ENCODE measurements around the gene RETREG2.

Gene RETREG2, protein sequence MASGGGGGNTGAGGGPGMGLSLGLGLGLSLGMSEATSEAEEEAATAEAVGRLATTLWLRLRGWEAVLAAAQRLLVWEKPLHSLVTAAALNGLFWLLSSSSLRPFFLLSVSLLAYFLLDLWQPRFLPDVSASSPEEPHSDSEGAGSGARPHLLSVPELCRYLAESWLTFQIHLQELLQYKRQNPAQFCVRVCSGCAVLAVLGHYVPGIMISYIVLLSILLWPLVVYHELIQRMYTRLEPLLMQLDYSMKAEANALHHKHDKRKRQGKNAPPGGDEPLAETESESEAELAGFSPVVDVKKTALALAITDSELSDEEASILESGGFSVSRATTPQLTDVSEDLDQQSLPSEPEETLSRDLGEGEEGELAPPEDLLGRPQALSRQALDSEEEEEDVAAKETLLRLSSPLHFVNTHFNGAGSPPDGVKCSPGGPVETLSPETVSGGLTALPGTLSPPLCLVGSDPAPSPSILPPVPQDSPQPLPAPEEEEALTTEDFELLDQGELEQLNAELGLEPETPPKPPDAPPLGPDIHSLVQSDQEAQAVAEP

DNA sequence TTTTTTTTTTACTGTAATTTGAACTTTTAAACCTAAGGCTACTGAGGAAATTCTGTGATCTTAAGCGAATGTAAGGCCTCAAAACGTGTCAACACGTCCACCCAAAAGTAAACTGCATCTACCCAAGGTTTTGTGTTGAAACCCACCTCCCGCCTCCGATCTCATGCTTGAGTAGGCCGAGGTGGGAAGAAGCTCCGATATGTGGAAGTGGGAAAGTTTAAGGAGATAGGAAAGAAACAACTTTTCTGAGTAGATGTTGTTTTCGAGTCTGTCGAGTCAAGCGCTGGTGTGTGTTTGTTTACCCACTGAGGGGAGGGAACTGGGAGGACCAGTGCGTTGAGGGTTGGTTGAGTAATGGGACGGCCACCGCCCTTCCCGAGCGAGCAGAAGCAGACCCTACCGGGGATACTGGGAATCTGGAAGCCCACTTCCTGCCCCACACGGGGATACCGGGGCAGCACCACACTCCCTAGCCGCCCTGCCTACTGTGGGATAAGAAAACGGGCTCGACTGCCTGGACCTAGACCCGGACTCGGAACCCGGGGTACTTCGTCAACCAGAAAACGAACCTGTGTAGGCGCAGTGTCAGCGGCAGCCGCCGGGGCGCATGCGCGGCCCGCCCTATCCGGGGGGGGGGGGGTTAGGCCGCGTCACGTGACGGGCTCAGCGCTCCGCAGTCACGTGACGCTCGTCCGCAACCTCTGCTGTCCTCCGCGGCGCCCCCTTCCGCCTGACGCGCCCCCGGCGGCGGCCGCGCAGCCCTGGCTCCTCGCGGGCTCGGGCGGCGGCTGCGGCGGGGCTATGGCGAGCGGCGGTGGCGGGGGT, at the start of gene RETREG2:
RETREG2 (plus strand) TSS at position 724 of the 825 bp plus-strand sequence; CDS start at position 802, 78 bp downstream.
- DNase-seq (ENCODE audit: low read depth) = peak; percentile 41

DNA sequence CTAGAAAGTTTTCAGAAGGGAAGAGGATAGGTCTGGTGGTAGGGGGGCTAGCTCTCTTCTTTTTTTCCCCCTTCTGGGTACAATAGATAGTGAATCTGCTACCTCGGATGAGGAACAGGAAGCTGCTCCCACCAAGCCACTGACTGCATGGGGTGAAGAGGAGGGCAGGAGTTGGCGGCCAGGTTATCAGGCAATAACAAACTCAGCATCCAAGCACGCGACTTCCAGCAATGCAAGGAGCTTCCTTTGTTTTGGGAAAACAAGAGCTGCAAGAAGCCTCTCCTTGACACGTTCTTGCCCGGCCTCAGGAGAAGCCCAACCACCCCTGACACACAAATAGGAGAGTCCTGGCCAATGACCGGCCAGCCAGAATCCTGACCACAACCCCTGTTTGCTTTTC, 49.7 kb upstream of the RETREG2 start:
- no peak for DNase-seq (ENCODE audit: low read depth)

DNA sequence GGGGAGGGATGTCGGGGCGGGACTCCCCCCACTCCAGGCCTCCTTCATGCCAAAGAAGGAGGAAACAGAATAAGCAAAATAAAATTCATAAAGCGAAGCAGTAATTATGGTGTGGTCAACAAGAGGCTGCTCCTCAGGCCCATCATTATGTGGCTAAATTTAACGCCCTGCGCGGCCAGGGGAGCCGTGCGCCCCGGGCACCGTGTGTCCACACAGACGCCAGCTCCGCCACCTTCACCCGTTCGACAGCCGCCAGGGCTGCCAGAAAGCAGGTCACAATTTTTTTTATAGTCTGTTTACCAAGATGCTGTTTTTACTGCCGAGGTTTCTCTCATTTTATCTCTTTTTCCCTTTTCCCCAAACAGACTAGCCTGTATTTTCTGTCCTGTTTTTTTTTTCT, 48.5 kb upstream of the RETREG2 start:
- DNase-seq (ENCODE audit: low read depth) = no peak

DNA sequence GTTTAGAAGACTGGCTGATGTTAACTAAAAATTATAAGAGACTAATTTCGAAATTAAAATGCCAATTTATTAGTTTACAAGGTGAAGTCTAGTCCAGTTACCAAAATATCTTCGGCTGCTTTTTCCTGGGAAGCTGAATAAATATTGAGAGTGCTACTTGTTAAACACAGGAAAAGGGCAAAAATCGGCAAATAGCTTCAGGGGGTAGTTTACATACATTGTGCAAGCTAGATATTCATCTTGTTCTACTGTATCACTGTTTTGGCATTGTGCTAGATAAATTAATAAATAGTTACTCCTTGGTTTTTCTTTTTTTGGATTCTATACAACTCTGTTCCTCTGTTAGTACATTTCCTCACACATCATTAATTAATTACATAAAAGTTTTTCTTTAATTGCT, 46.7 kb upstream of the RETREG2 start:
- DNase-seq (ENCODE audit: low read depth) = no peak

DNA sequence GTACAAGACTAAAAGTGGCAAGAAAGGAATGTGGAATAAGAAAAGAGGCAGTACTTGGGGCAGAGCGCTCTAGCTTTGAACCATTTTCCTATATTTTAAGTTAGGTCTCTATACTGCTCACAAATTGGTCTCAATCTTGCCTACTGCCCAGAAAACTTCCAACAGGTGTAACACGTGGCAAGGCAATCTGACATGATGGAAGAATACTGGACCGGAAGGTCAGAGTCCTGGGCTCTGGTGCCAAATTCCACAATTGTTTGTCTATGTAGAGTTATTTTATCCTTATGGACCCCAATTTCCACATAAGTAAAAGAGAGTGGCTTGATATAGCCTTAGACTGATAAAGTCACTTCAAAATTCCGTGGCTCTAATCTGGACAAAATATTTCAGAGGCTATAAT, 46.3 kb upstream of the RETREG2 start:
- no peak for DNase-seq (ENCODE audit: low read depth)

DNA sequence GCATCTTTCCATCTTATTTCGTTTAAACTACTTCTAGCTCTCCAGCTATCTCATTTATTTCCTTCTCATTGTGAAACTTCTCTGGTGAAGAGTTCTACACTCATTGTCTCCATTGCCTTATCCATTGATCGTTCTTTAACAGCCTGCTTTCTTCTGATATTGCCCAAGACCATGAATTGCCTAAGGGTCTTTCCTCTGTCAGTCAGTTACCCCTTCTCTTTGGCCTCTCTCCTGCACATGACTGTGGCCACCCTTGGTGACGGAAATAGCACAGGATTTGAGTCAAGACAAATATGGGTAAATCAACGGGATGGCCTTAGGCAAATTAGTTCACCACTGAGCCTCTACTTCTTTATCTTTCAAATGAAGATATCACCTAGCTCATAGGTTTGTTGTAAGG, 44.1 kb upstream of the RETREG2 start:
- DNase-seq (ENCODE audit: low read depth) = no peak

DNA sequence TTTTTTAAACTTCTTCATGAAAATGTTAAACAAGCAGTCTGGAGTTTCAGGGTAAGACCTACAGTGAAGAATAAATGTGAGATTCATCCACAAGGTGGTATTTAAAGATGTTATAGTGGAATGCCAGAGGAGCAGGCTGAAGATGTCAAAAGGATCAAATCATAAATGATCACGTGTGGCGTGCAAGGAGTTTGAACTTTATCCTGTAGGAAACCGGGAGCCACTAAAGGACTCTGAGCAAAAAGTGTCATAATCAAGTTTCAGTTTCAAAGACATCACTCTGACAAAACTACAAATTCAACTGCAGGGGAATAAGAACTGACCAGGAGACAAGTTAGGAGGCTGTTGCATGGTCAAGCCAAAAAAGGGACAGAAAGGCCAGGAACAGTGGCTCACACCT, 37.4 kb upstream of the RETREG2 start:
- no peak for DNase-seq (ENCODE audit: low read depth)

DNA sequence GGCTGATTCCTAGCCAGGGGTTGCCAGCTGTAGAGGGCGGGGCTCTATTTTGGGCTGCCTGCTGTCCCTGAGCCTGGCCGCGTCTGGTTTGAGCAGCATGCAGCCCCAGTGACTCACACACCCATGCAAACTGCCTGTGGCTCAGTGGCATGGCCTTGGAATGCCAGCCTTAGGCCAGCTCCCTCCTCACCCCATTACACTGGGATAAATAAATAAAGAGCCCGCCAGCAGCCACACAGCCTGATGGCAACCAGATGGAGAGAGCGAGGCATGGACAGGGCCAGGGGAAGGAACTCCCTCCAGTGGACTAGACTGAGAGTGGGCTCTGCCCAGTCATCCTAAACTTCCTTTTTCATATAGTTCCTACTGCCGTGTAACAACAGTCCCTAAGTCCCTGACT, 35.7 kb upstream of the RETREG2 start:
- no peak for DNase-seq (ENCODE audit: low read depth)

DNA sequence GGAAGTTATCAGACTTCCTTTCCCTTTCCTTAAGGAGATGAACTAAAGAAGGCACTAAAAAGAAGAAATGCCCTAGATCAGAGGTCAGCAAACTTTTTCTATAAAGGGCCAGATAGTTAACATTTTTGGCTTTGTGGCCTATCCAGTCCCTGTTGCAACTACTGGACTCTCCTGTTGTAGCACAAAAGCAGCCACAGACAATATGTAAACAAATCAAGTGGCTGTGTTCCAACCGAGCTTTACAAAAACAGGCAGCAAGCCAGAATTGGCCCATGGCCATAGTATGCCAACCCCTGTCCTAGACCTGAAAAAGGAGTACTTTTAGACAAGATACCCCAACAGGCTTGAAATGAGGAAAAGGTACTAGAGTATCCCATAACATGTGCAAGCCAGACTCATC, 28.4 kb upstream of the RETREG2 start:
- no peak for DNase-seq (ENCODE audit: low read depth)

DNA sequence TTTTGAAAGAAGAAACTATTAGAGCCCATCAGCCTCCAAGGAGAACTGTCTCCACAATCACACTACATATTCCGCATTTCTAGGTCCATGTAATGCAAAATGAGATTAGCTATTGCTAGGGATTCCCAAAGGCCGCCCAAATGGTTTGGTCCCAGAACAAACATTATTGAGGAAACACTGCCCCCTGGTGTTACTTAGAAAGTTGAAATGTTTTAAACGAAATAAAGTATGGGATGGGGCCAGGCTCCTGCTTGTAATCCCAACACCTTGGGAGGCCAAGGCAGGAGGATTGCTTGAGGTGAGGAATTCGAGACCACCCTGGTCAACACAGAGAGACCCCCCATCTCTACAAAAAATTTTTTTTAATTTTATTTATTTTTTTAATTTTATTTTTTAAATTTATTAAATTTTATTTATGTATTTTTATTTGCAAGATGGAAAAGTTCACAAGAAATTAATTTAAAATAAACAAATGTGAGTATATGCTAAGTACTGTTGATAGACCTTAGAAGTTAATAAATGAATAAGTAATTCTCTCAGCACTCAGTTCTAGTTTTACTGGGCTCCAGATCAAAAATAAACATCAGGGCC, 22.9 kb upstream of the RETREG2 start:
- DNase-seq (ENCODE audit: low read depth) = no peak

DNA sequence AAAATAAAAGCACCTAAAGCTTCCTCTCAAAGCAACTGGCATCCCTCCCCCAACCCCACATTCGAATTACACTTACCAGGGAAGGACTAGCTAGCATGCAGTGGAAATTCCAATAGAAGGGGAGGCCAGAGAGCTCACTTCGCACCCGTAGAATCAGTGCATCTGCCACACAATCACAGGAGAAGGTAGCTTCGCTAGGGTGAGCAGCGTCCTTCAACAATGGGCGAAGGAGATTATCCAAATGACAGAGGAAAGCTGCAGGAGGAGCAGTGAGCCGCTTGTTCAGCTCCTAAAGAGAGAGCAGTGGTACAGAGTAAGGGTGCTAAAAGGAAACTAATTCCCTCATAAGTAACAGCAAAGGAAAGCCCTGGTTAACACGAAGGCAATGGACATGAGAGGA, 20.7 kb upstream of the RETREG2 start:
- DNase-seq (ENCODE audit: low read depth) = no peak

DNA sequence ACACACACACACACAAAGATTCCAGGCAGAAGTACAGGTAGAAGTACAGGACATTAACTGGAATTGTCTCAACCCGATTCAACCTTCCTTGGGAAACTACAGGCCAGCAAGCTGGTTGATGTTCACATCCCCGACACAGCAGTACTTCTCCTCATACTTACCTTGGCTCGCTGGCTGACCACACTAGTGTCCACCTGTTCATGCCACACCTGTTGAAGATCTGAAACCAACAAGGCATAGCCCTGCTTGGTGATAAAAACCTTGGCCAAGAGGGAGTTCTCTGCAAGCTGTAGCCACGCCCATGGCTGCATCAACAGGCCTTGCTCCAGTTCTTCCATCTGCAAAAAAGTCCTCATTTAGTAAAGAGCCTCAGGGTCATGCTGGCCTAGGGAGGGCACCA, 20.1 kb upstream of the RETREG2 start:
- DNase-seq (ENCODE audit: low read depth) = no peak

DNA sequence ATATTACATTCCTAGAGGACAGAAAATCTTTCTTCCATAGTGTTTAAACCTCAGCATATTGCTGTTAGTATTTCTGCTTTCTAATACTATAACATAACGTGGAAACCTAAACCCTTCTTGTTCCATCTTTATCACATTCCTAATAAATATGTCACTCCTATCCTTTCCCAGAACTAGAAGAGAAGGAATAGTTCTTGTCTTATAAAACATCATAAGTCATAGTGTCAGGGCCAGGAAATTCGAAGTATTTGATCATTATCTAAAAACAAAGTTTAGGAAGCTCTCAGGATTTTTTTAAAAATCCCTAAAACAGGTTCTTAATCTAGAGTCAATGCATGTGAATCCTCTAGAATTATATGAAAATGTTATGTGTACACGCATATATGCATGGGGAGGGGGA, 19.5 kb upstream of the RETREG2 start:
- DNase-seq (ENCODE audit: low read depth) = no peak

DNA sequence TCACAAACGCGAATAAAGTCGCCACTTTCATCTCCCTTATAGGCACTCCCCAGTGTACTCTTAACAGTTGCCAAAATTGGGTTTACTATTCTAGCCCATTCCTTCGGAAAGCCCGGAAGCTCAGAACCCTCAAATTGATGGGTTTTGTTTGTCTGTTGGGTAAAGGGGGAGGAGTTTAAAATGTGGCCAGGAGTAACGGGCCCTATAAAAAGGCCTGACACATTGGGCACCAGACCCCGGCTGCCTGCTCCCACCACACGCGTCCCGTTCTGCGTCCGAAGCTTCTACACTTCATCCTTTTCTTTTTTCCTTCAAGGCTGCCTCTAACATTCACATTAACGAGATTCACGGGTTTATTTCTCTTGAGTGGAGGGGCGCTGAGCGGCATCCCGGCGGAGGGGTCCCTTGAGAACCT, 18.3 kb upstream of the RETREG2 start:
- no peak for DNase-seq (ENCODE audit: low read depth)

DNA sequence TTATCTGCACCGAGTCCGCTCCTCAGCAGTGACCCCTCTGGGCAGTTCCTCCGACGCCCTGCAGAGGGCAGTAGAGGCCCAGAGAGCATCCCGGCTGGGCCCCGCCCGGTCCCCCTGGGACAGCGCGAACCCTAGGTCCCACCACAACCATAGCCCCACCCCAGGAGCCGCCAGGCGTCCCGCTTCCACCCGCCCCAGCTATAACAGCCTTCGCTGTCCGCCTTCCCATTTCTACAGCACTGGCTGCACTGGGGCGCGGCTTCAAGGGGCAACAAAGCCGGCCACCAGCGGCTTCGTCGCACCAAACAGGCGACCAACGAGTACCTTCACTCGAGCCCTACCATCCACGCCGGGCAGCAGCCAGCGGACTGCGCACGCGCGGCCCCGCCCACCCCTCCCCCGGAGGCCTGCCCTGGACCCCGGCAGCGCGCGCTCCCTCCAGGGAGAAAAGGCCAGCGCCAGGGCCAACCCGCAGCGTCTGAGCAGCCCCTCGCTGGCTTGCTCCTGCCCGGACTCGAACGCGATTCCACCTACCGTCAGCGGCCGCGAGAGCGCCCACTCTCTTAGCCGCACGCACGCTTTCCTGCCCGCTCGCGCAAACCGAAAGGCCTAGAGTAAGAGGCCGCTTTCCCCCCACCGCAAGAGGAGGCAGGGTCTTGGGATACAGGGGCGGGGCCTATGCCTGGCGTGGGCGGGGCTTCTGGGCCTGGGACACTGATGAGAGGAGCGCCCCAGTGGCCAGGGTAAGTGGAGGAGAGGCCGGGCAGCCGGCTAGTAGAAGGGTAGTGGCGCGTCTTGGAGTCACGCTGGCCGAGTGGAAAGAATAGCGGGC, 17.7 kb upstream of the RETREG2 start, which contains the start of gene NHEJ1:
NHEJ1 (minus strand) TSS at position 630 of the 832 bp plus-strand sequence. CDS start 2,453 bp downstream, outside the sequence.
- DNase-seq (ENCODE audit: low read depth) = peak; percentile 94

DNA sequence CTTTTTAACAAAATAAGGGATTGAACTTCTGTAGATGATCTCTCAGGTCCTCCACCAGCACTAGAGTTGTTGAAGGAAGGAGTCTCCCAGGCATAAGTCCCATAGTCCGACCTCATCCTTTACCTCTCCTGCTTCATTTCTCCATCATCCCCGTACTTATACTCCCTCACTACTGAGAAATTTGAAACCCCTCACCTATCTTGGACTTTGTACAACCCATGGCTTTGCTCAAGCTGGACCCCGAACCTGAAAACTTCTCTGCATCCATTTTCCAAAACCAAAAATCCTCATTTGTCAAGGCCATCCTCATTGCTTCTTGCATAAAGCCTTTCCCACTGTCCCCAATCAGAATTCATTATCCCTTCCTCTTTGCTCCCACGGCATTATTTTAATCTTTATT, 17.0 kb upstream of the RETREG2 start:
- no peak for DNase-seq (ENCODE audit: low read depth)

DNA sequence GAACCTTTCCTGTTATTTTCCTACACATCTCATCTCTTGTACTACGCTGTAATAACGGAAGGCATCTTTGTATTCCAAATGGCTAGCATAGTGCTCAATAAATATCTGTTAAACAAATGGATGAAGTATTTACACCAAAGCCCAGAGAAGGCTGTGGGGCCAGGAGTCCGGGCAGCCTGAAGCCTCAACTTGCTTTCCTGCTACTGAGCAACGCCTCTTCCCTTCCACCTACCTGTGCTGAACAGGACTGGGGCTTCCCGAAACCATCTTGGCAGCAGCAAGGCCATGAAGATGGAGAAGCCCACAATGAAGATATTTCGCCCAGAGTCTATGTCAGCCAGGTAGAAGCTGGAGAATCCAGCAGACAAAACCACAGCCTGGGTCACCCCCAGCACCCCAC, 14.9 kb upstream of the RETREG2 start:
- no peak for DNase-seq (ENCODE audit: low read depth)

DNA sequence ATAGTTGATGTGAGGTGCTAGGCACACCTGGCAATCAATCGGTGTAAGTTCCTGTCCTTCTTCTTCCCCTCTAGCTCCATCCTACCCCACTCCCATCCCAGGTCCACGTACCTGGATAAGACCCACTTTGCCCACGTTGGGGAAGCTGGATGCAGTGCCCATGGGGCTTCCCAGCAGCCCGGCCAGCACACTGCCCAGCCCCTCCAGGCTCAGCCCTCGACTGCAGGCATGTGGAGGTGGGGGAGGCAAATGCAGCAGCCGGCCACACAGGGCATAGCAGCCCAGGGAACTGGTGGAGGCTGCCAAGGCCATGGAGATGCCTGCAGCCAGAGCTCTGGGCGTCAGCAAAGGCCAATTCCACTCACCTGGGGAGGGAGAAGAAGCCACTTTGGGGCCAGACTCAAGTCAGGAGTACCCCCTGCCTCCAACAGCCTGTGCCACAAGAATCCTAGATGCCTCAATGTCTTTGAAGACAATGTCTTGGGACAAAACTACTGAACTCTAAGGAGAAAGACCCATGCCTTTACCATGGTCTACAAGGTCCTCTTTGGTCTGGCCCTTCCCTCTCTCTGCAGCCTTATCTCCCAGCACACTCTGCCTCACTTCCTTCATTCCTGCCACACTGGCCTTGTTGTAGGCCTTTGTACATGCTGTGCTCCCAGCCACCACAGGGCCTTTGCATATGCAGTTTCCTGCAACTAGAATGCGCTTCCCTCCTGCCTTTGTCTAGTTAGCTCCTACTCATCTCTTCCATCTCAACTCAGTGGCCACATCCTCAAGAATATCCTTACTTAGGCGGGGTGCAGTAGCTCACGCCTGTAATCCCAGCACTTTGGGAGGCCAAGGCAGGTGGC, 12.8 kb upstream of the RETREG2 start:
- no peak for DNase-seq (ENCODE audit: low read depth)

DNA sequence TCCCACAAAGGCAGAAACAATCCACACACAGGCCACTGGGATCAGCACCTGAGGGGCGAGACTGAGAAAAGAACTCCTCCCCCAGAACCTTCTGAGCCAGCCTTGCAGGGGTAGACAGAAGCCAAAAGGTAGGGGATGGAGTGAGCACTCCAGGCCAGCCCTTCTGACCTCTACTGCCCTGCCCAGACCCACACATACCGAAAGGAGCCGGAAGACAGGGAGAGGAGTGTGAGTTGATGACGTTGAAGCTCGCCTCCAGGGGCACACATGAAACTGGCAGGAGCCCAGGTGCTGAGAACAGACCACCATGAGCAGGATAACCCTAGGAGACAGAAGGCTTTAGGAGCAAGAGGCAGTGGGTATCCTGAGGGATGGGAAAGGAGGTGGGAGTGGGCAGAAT, 10.1 kb upstream of the RETREG2 start:
- DNase-seq (ENCODE audit: low read depth) = no peak

DNA sequence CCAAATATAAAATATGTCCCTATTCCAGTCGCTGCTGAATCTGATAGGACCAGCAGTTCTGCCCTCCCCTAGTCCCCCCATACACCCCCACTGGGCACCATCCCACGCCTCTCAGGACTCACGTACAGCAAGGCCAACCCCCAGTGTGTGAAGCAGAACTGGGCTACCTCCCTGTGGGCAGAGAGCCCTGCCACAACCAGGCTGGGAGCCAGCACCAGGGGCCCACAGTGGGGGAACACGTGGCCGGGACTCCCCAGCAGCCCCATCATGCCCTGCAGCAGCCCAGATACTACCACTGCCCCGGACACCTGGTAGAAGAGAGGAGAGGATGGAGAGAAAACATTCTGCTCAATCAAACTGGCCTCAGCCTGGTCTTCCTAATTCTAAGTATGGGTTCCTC, 9.5 kb upstream of the RETREG2 start:
- no peak for DNase-seq (ENCODE audit: low read depth)

DNA sequence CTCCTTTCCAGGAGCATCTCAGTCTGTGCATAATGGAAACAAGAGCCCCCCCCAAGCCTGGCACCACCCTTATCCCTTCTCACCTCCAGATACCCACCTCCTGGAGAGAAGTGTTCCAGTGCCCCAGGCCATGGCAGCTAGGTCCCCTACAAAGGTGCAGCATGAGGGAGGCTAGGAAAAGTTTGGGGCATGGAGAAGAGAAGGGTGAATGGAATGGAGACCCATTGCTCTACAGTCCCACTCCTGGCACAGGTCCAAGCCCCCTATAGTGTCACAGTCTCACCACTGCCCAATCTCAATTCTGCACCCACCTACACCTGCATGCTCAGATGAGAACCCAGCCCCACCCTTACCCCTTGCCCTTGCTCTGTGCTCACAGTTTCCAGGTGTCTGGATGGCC, 9.1 kb upstream of the RETREG2 start:
- DNase-seq (ENCODE audit: low read depth) = no peak

Measured in stimulated activated CD8-positive, alpha-beta memory T cell treated with anti-CD3 and anti-CD28 coated beads, Interleukin-7, amount 100 ng/mL, for 24 hours (primary cell).